Measurements from ENCODE around the gene SH3RF1.

The SH3RF1 gene

GRCh38 chr4:169098054-169098497, 172.7 kb downstream of the SH3RF1 start:
- DNase-seq = no peak

GRCh38 chr4:169096221-169096620, 174.5 kb downstream of the SH3RF1 start:
- no peak for DNase-seq

DNA sequence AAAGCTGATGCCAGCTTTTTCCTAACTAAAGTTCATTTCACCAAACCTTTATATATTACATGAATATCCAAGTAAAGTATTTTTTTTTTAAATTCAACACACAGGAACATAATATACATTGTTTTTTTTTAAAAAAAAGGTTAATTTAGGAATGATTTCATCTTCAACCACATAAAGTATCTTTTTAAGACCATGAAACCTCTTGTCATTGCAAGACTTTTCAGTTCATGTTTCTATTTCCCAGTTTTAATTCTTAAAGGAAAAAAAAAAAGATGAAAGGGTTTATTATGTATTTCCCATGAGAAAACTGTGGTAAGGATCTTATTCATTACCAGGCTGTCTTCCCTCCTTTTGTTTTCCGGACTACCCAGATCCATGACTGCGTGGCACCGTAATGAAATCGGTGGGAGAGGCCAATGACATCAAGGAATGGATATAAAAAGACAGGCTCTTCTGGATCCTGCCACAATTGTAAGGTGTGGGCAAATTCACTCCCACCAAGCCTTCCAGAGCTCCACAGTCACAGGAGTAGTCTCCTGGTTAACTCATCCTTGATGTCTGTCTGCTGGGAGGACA, 176.0 kb downstream of the SH3RF1 start:
- DNase-seq = no peak

- no peak for DNase-seq
Measured at GRCh38 chr4:169092889-169093522, 177.8 kb downstream of the SH3RF1 start.

DNA sequence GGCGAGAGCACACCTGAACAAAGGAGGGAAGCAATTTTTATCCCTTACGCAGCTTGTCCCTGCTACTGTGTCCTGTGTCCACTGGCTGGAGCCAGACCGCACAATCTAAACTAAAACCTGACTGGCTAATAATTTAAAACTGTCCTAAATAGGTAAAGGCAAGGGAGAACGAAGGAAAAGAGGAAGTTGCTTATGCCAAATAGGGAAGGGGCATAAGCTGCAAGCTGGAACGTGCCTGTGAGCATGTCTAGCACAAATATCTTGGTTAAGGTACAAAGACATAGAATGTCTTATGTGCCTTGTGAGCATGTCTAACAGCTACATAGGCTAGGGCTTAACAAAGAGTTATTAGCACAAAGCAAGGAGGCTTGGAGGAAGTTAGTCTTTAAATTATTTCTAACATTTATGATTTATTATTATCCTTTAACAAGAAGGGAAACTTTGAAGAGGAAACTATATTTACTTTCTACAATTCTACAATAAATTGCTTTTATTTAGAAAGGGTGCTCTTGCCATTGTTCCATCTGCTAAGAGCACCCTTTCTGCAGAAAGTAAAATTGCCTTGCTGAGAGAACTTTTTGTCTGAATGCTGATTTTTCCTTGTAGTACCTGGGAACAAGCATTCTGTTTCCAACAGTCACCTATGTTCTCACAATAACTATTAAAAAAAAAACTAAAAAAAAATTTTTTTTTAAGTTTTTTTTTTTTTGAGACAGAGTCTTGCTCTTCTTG, 180.1 kb downstream of the SH3RF1 start:
- DNase-seq = no peak

- DNase-seq = no peak
Measured at GRCh38 chr4:169089004-169089403, 181.8 kb downstream of the SH3RF1 start.

- DNase-seq = no peak
Measured at GRCh38 chr4:169084954-169085353, 185.8 kb downstream of the SH3RF1 start.

DNA sequence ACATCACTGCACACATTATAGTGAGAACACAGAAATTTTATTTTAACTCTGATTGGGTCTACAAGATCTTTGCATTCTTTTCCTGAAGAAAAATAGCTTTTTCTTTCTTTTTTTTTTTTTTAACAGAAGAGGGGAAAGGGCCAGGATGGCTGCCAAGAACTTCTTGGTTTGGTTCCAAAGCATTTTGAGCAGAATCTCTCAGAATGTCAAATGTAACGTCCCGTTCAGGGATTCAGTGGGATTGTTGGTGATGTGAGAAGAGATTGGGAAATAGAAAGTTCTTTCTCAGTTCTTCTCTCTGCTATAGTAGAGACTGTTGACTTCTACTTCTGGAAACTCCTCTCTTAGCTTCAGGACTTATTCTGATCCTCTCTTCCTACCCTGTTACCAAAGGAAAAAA, 189.8 kb downstream of the SH3RF1 start:
- DNase-seq = no peak

GRCh38 chr4:169079942-169080827, 190.6 kb downstream of the SH3RF1 start:
- DNase-seq = peak; percentile 11

GRCh38 chr4:169074117-169074516, 196.6 kb downstream of the SH3RF1 start:
- no peak for DNase-seq

DNA sequence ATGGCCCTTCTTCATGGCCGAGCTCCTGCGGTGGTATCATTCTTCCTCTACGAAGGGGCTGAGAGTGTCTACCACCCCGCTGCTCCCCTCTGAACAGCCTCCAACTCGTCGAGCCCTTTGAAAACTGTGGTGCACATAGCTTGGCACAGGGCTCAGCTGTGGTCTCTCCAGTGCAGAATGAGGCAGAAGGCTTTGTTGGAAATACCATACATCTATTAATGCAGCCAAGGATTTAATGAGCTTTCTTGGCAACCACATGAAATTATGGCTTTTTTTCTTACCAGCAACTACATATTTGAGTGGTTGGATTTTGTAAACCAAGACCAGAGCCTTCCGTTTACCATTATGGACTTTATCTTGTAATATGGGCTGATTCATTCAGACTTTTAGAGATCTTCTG, 199.0 kb downstream of the SH3RF1 start:
- no peak for DNase-seq

DNA sequence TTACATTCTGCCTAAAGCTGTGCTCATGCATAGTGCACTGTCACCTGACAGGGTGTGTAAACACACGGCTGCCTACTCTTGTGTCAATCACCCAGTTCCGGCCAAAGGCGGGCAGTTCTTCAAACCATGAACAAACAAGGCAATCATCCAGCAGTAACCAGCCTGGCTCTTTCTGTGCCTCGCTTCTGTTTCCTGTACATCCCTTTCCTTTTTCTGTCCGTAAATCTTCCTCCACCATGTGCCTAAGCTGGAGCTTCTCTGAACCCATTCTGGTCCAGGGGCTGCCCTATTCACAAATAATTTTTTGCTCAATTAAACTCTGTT, 199.9 kb downstream of the SH3RF1 start:
- DNase-seq = no peak

DNA sequence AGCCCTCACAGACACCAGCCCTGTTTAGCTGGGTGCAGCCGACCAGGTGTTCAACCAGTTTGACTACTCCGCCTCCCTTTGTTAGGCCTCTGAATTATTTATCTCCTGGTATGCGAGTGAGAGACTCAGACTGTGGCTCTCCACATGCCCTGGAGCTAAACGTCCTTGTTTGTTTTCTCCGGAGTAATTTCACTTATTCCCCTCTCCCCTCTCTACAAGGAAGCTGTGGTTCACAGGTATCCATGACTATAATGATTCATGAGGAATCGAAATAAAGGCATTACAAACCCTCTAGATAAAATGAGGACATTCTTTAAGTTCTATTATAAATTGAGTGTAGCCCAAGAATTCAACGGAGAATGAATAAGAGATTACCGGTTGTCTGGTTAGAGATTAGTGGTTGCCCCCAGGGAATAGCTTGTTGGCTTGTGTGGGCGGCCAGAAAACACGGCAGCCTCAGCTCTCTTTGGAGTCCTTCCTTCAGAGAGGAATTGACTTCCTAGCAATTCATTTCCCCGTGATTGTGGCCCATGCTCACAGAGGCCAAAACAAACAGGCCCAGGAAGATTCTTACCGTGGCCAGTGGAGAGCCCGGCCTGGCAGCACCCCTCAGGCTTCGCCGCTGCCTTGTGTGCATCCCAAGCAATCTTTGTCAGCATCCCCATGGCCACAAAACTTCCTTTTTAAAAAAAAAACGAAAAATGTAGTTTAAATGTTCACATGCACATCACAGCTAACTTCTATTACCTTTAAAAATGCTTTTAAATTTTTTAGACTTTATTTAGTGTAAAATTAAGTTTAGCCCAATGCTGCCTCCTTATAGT, 200.5 kb downstream of the SH3RF1 start:
- no peak for DNase-seq

DNA sequence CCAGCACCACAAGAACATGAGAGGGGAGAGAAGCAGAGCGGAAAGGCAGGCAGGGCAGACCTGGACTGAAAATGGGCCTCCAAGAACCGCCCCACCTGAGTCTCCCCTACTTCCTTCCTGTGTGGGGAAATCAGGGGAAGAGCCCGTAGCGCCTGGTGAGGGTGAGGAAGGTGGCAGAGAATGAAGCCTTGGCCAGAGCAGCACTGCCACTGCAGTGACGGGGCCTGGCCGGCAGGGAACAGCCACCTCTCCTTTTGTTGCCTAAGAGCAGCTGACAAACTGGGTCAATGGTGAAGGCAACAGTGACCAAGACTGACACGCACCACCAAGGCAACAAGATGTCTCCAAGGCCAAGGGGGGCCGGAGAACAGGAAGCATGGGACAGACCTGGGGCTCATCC, 202.3 kb downstream of the SH3RF1 start:
- DNase-seq = no peak

DNA sequence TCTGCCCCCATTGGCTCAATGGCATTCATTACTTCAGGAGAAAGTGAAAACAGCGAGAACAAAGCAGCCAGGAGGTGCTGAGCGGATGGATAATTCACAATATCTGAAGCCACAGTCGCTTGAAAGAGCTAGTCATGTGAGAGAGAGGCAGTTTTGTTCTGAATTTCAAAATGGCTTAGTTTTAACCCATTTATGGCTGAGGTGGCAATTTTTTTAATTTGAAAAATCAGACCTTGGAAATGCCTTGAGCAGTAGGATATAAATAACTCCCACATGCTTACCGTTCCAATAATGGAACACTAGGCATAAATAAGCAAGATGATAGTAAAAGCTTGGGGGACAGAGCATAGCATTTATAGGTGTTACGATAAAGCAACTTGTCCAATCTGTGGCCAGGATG, 203.8 kb downstream of the SH3RF1 start:
- DNase-seq = no peak

DNA sequence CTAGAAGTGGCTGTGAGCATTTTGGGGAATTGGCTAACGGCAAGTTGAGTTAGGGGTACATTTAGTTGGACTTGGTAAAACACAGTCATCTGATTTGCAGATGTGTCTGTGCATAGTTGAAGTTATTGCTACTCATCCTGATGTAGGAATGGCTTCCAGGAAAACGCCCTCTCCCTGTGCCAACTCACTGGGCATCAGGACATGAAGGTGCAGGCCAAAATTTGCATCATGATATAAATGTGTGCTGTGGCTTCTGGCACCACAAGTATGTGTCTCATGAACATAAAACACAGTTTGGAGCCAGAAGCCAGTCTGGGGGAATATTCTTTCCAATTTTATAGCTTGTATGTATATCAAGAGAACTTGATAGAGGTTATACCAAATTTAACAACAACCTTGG, 206.5 kb downstream of the SH3RF1 start:
- no peak for DNase-seq

- no peak for DNase-seq
Measured at GRCh38 chr4:169063441-169063840, 207.3 kb downstream of the SH3RF1 start.

- no peak for DNase-seq
Measured at GRCh38 chr4:169062897-169063244, 207.9 kb downstream of the SH3RF1 start.

GRCh38 chr4:169061386-169061785, 209.4 kb downstream of the SH3RF1 start:
- no peak for DNase-seq

- DNase-seq = no peak
Measured at GRCh38 chr4:169060391-169061091, 210.2 kb downstream of the SH3RF1 start.

DNA sequence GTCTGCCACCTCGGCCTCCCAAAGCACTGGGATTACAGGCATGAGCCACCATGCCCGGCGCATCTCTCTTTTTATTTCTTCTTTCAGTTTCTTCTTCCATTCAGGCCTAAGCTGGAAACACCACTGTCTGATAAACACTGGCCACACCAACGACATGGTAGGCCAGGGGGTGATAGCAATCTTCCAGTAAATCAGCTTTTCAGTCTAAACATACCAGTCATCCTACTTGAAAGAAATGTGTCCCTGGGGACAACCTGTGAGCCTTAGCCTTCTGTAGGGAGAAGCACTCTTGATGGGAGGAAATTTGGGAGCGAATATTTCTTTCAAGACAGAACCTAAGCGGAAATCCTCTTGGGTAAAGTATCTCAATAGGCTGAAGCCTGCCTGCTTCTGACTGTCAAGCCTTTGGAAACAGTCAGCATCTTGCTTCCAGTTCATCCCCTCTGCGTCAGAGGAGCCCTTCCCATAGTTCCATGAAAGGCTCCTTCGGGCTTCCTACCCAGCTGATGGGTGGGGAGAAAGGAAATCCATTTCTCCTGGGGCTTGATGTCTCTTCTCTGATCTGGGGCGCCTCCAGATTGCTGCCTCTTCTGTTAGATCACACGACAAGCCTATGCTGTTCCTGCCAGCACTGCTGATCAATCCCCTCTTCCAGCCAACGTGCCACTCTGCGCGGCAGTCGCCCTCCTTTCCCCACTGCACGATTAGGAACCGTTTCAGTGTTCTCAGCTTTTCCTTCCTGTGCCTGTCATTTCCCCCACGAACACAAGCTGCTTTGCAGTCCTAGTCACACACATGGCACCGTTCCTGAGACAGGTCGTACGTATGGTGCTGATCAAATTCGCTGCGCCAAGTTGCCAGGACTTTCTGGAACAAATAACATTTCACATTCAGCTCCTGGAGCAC, 211.2 kb downstream of the SH3RF1 start:
- no peak for DNase-seq

Measured in DMS 273 treated with DMSO at 0.1 percent for 48 hours (cell line).